ENCODE results near the gene SLC5A2. TPM values are rescaled to one million over a fixed set of nuclear protein-coding genes. Genes with fewer than 3 reads are reported as not detected.

Gene SLC5A2
- total RNA-seq, 4 donors from 2014 or later = not detected

- Histone ChIP-seq H3K27me3 (no peaks in the 10 kb centered on the region), H3K36me3 (no peaks in the 10 kb centered on the region), H3K9me3 (no peaks in the 10 kb centered on the region), H3K4me3 (no peak overlapping the region), H3K4me1 (peaks cover 0 to 17% (median 11%) of the 10 kb centered on the region in 3 donors), H3K27ac (no peak overlapping the region)
- TF ChIP-seq POLR2A (IDR thresholded peaks at IDR 0.05) (no peak), CTCF (IDR thresholded peaks at IDR 0.05) (no peak)
- no peak for DNase-seq
- intact Hi-C loops (cut with DNase I) = no loop called here
- 70% methylated on average over 6 of the region's 6 CpGs for WGBS, 2 donors
Observed at GRCh38 chr16:31513126-31513525, 30.2 kb downstream of the SLC5A2 start.

GRCh38 chr16:31513884-31514283, 31.0 kb downstream of the SLC5A2 start:
- no peak overlapping the region for H3K27ac ChIP-seq
- peaks cover 0 to 14% (median 9%) of the 10 kb centered on the region in 3 donors for H3K4me1 ChIP-seq
- intact Hi-C loops (cut with DNase I) = no loop called here
- DNase-seq = no peak
- H3K9me3 ChIP-seq = no peaks in the 10 kb centered on the region
- no peak for TF ChIP-seq POLR2A (IDR thresholded peaks at IDR 0.05)
- TF ChIP-seq CTCF (IDR thresholded peaks at IDR 0.05) = no peak
- no peaks in the 10 kb centered on the region for H3K27me3 ChIP-seq
- no peak overlapping the region for H3K4me3 ChIP-seq
- H3K36me3 ChIP-seq = no peaks in the 10 kb centered on the region

GRCh38 chr16:31517800-31518402, 35.0 kb downstream of the SLC5A2 start:
- H3K4me3 ChIP-seq = no peak overlapping the region
- no peak for DNase-seq
- no peak for TF ChIP-seq POLR2A (IDR thresholded peaks at IDR 0.05)
- no peak for TF ChIP-seq CTCF (IDR thresholded peaks at IDR 0.05)
- H3K36me3 ChIP-seq = no peaks in the 10 kb centered on the region
- no peaks in the 10 kb centered on the region for H3K9me3 ChIP-seq
- WGBS, 2 donors = 65 to 69% methylated on average over 4 of the region's 4 CpGs
- intact Hi-C loops (cut with DNase I) = no loop called here
- H3K27ac ChIP-seq = no peak overlapping the region
- H3K4me1 ChIP-seq = no peaks in the 10 kb centered on the region
- no peaks in the 10 kb centered on the region for H3K27me3 ChIP-seq

- 59 to 75% methylated on average over 2 of the region's 2 CpGs for whole genome bisulfite sequencing, 2 donors
- TF ChIP-seq POLR2A (IDR thresholded peaks at IDR 0.05) = no peak
- H3K4me1 ChIP-seq = no peaks in the 10 kb centered on the region
- no peak overlapping the region for H3K4me3 ChIP-seq
- no peaks in the 10 kb centered on the region for H3K36me3 ChIP-seq
- H3K27ac ChIP-seq = no peak overlapping the region
- intact Hi-C loops (cut with DNase I) = no loop called here
- peaks cover 0 to 6% (median 0%) of the 10 kb centered on the region in 4 donors for H3K27me3 ChIP-seq
- no peak for DNase-seq
- H3K9me3 ChIP-seq = no peaks in the 10 kb centered on the region
Observed at GRCh38 chr16:31519759-31520431, 37.0 kb downstream of the SLC5A2 start.

GRCh38 chr16:31521368-31521767, 38.4 kb downstream of the SLC5A2 start:
- 73 to 92% methylated on average over 3 of the region's 3 CpGs for WGBS, 2 donors
- no peak for DNase-seq
- no peaks in the 10 kb centered on the region for H3K9me3 ChIP-seq
- H3K4me3 ChIP-seq = no peak overlapping the region
- H3K27me3 ChIP-seq = peaks cover 0 to 6% (median 0%) of the 10 kb centered on the region in 4 donors
- H3K36me3 ChIP-seq = no peaks in the 10 kb centered on the region
- intact Hi-C loops (cut with DNase I) = no loop called here
- no peaks in the 10 kb centered on the region for H3K4me1 ChIP-seq
- no peak for TF ChIP-seq POLR2A (IDR thresholded peaks at IDR 0.05)
- no peak for TF ChIP-seq CTCF (IDR thresholded peaks at IDR 0.05)
- no peak overlapping the region for H3K27ac ChIP-seq
